Activated CD8-positive, alpha-beta memory T cell treated with anti-CD3 and anti-CD28 coated beads for 48 hours (primary cell): ENCODE data around the gene ZNF286A.
"Not testable (repeated sequence)": the region's sequence is repeated elsewhere in the genome, so short reads cannot be mapped to it uniquely, and the experiment has no call there.

Source experiments
- DNase-seq, 3 experiments: peaks; one replicate each; pipeline ENCODE4 v3.0.0-alpha.2; 2020; ENCODE audit warnings: low read depth in 2 of 3, low spot score in 2 of 3

Gene ZNF286A

DNA sequence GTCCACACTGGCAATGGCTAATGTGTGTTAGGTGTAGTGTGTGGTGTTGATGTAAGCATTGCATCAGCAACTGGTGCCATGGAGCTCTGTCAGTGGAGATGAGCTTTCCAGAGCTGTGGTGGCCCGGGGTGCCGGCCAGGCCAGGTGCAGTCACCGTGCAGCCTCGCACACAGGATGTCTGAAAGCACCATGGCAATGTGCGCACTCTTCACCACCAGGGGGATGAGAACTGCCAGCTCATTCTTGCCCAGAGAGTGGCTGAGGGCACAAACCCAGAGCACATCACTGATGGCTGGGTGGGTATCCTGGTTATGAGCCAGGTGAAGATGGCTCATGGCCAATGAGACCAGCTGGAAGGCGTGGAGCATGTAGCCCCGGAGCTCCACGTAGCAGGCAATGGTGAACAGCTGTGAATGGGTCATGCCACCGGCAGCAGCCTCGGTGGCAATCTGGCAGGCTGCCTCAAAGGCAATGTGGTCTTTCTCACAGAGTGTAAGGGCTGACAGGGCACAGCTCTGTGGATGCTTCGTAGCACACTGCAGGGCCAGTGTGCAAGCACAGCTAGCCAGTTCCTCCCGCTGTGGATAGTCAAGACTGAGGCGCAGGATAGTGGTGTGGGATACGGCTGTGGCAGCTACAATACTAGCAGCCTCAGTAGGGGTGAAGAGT is 69.4 kb downstream of the ZNF286A start:
- not testable (repeated sequence) for DNase-seq
